Tibial artery (tissue), 4 donors: ENCODE results near the gene NTN5.

ENCODE experiments used
- DNase-seq, 2 donors: peaks; one replicate each; pipeline ENCODE4 v3.0.0-alpha.2; 2019
- H3K27ac ChIP-seq, 2 donors: fragments of 200-600 bp; sonication (generic) in 1 of 2; 1 replicate in 1 of 2; 2 replicates in 1 of 2; pipeline ENCODE4 v1.5.1; 2018 to 2019; ENCODE audit warnings: mild to moderate bottlenecking in 1 of 2
- H3K27me3 ChIP-seq, 2 donors: fragments of 200-600 bp; sonication (generic) in 1 of 2; one replicate each; pipeline versions ENCODE4 v1.5.1 to v1.6.0; 2016 to 2019
- H3K36me3 ChIP-seq, 3 donors: fragments of 200-600 bp; sonication (generic) in 2 of 3; one replicate each; pipeline ENCODE4 v1.5.1; 2016 to 2019; ENCODE audit warnings: mild to moderate bottlenecking in 2 of 3
- H3K4me1 ChIP-seq, 4 donors: fragments of 200-600 bp; sonication (generic) in 2 of 4; 1 replicate in 3 of 4; 2 replicates in 1 of 4; pipeline ENCODE4 v1.5.1; 2016 to 2019
- H3K4me3 ChIP-seq, 2 donors: fragments of 200-600 bp; sonication (generic) in 1 of 2; 1 replicate in 1 of 2; 2 replicates in 1 of 2; pipeline ENCODE4 v1.5.1; 2018 to 2019; ENCODE audit warnings: mild to moderate bottlenecking in 2 of 2
- H3K9me3 ChIP-seq, 3 donors: fragments of 200-600 bp; sonication (generic) in 1 of 3; one replicate each; pipeline ENCODE4 v1.5.1; 2016 to 2019
- intact Hi-C: fragments of 100-400 bp; cut with DNase I; formaldehyde crosslinking; loops from one replicate; pipeline ENCODE4 v1.15.0; 2023; ENCODE audit warnings: low total_unique reads
- TF ChIP-seq, protein P1 (sequence below), 2 experiments: fragments of 200-600 bp in 1 of 2; fragments of 450-650 bp in 1 of 2; IDR thresholded peaks; one replicate each; pipeline ENCODE4 v1.5.1; 2017 to 2019; ENCODE audit warnings: antibody characterized with exemption in 2 of 2, mild to moderate bottlenecking in 1 of 2, moderate library complexity in 1 of 2

NTN5 gene

GRCh38 chr19:48669903-48670668 lies 2.7 kb downstream of the NTN5 start:
- Histone ChIP-seq H3K27me3 (no peaks in the 10 kb centered on the region), H3K4me3 (no peak overlapping the region), H3K4me1 (peaks cover 0 to 2% (median under 1%) of the 10 kb centered on the region in 4 donors), H3K9me3 (no peaks in the 10 kb centered on the region), H3K27ac (no peak overlapping the region), H3K36me3 (no peaks in the 10 kb centered on the region)
- TF ChIP-seq, protein P1, sequence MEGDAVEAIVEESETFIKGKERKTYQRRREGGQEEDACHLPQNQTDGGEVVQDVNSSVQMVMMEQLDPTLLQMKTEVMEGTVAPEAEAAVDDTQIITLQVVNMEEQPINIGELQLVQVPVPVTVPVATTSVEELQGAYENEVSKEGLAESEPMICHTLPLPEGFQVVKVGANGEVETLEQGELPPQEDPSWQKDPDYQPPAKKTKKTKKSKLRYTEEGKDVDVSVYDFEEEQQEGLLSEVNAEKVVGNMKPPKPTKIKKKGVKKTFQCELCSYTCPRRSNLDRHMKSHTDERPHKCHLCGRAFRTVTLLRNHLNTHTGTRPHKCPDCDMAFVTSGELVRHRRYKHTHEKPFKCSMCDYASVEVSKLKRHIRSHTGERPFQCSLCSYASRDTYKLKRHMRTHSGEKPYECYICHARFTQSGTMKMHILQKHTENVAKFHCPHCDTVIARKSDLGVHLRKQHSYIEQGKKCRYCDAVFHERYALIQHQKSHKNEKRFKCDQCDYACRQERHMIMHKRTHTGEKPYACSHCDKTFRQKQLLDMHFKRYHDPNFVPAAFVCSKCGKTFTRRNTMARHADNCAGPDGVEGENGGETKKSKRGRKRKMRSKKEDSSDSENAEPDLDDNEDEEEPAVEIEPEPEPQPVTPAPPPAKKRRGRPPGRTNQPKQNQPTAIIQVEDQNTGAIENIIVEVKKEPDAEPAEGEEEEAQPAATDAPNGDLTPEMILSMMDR (IDR thresholded peaks at IDR 0.05): no peak
- no peak for DNase-seq
- intact Hi-C loops: no loop called here

DNA sequence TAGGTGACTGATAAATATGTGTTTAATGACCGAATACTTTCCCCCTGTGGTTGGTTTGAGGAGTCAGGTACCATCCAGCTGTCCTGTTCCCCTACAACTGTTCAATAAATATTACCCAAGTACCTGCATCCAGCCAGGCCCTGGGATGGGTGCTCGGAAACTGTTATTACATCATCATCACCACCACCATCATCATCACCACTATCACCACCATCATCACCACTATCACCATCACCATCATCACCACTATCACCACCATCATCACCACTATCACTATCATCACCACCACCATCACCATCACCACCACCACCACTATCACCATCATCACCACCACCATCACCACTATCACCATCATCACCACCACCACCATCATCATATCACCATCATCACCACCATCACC lies 4.1 kb downstream of the NTN5 start:
- TF ChIP-seq, protein P1 (IDR thresholded peaks at IDR 0.05): no peak
- no peak for DNase-seq
- intact Hi-C loops: no loop called here
- Histone ChIP-seq H3K4me3 (no peak overlapping the region), H3K27me3 (no peaks in the 10 kb centered on the region), H3K27ac (no peak overlapping the region), H3K36me3 (no peaks in the 10 kb centered on the region), H3K4me1 (no peaks in the 10 kb centered on the region), H3K9me3 (no peaks in the 10 kb centered on the region)

DNA sequence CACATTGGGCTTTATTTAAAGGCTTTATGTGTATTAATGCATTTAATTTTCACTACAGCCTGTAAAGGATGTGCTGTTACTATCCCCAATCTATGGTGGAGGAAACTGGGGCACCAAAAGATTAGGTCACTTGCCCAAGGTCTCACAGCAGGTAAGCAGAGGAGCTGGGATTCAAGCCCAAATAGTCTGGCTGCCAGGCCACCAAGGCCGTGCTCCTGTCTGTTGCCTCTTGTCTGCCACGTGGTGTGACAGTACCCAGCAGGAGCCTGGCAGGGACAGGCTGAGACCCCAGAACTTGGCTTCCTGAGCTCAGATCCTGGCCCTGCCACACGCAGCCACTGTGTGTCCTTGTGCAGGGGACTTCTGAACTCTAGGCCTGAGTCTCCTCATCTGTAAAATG lies 4.5 kb downstream of the NTN5 start:
- H3K36me3 ChIP-seq: no peaks in the 10 kb centered on the region
- no peak overlapping the region for H3K27ac ChIP-seq
- H3K4me1 ChIP-seq: no peaks in the 10 kb centered on the region
- DNase-seq: no peak
- H3K4me3 ChIP-seq: no peak overlapping the region
- H3K9me3 ChIP-seq: no peaks in the 10 kb centered on the region
- intact Hi-C loops: no loop called here
- H3K27me3 ChIP-seq: no peaks in the 10 kb centered on the region
- TF ChIP-seq, protein P1 (IDR thresholded peaks at IDR 0.05): no peak

GRCh38 chr19:48665786-48666185 lies 7.0 kb downstream of the NTN5 start:
- H3K4me3 ChIP-seq: no peak overlapping the region

DNA sequence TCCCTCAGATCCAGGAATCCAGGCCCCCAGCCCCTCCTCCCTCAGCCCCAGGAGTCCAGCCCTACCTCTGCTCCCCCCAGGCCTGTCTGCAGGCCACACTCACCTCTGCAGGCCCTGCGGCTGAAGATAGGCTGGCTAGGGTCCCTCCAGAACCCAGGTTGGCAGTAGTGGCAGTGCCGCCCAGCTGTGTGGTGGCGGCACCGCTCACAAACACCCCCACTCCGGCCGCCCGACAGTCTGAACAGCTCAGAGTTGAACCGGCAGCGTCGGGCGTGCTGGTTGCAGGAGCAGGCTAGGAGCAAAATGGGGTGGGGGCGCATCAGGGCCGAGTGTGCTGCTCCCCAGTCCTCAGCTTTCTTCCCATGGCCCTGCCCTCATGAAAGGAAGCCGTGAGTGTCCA lies 8.3 kb downstream of the NTN5 start:
- Histone ChIP-seq H3K27ac (no peak overlapping the region), H3K4me3 (no peak overlapping the region), H3K27me3 (no peaks in the 10 kb centered on the region), H3K36me3 (no peaks in the 10 kb centered on the region), H3K4me1 (peaks cover 0 to 9% (median 4%) of the 10 kb centered on the region in 4 donors), H3K9me3 (no peaks in the 10 kb centered on the region)
- TF ChIP-seq, protein P1 (IDR thresholded peaks at IDR 0.05): no peak
- no peak for DNase-seq
- intact Hi-C loops: no loop called here

More at GRCh38 chr19:48665786-48666185, 7.0 kb downstream of the NTN5 start:
- Histone ChIP-seq H3K4me1 (peaks cover 0 to 7% (median 2%) of the 10 kb centered on the region in 4 donors), H3K27ac (no peak overlapping the region), H3K27me3 (no peaks in the 10 kb centered on the region), H3K36me3 (no peaks in the 10 kb centered on the region), H3K9me3 (no peaks in the 10 kb centered on the region)
- TF ChIP-seq, protein P1 (IDR thresholded peaks at IDR 0.05): no peak
- DNase-seq: no peak
- intact Hi-C loops: no loop called here
